HepG2 (cell line): ENCODE measurements around the gene CD164L2. TPM values are rescaled to one million over a fixed set of nuclear protein-coding genes. Genes with fewer than 3 reads are reported as not detected.

Experiments used
- ASH2L ChIP-seq: fragments of 300-600, 200-600 bp; sonication (generic); IDR thresholded peaks from 2 replicates; pipeline ENCODE4 v1.7.0; 2017; ENCODE audit warnings: low read depth, mild to moderate bottlenecking, moderate library complexity, mixed read lengths, low read length; ENCODE audit not compliant: insufficient read length
- CENPT ChIP-seq: sonication (generic); formaldehyde crosslinking; IDR thresholded peaks from 2 replicates; pipeline ENCODE4 v1.8.0; 2022; ENCODE audit warnings: low read depth, mild to moderate bottlenecking, moderate library complexity, missing genetic modification reagents
- DNMT1 ChIP-seq: sonication (generic); formaldehyde crosslinking; IDR thresholded peaks from 2 replicates; pipeline ENCODE4 v1.5.1; 2020; ENCODE audit warnings: mild to moderate bottlenecking, missing genetic modification reagents
- JUN ChIP-seq: sonication (generic); formaldehyde crosslinking; IDR thresholded peaks from 2 replicates; pipeline ENCODE4 v1.4.0; 2020; ENCODE audit warnings: mild to moderate bottlenecking, missing genetic modification reagents
- KAT7 ChIP-seq: IDR thresholded peaks from 2 replicates; pipeline ENCODE4 v1.6.1; 2018; ENCODE audit warnings: borderline replicate concordance, missing compliant biosample characterization
- MBNL3 ChIP-seq: fragments of 250-450 bp; sonication (Bioruptor Pico); conservative IDR thresholded peaks from 2 replicates; pipeline ENCODE4 v1.8.0; 2022; ENCODE audit warnings: mild to moderate bottlenecking, inconsistent platforms
- NFKB2 ChIP-seq: sonication (generic); formaldehyde crosslinking; IDR thresholded peaks from 2 replicates; pipeline ENCODE4 v1.4.0; 2020; ENCODE audit warnings: missing genetic modification reagents, borderline replicate concordance
- SP4 ChIP-seq: sonication (generic); formaldehyde crosslinking; IDR thresholded peaks from 2 replicates; pipeline ENCODE4 v1.8.1; 2023; ENCODE audit warnings: mild to moderate bottlenecking, missing genetic modification reagents
- ZNF75D ChIP-seq: sonication (generic); formaldehyde crosslinking; IDR thresholded peaks from 2 replicates; pipeline ENCODE4 v1.8.1; 2023; ENCODE audit warnings: missing genetic modification reagents, mild to moderate bottlenecking, borderline replicate concordance
- ZNF772 ChIP-seq: sonication (generic); formaldehyde crosslinking; IDR thresholded peaks from 2 replicates; pipeline ENCODE4 v1.5.0; 2020; ENCODE audit warnings: mild to moderate bottlenecking, missing genetic modification reagents
- ZNF792 ChIP-seq: IDR thresholded peaks from 2 replicates; pipeline ENCODE4 v1.6.1; 2016
- polyA plus RNA-seq, 8 experiments: library from polyadenylated mRNA; depleted of rRNA in 3 of 8; stranded (reverse) in 7 of 8; unstranded in 1 of 8; fragments of >200 nt; fragmentation: Illumina TruSeq in 4 of 8; extraction: Trizol in 4 of 8; gene quantifications; 2 replicates each; pipeline versions ENCODE4 v1.2.1 to v1.2.3, GENCODE V29; 2011 to 2016; ENCODE audit warnings: low read depth in 4 of 8, missing spikeins in 1 of 8, mixed read lengths in 1 of 8; ENCODE audit not compliant: insufficient read depth in 1 of 8
- total RNA-seq, 5 experiments: library from RNA; depleted of rRNA; stranded (reverse); fragments of >200 nt; fragmentation: Illumina TruSeq; extraction: Trizol; gene quantifications; 2 replicates each; pipeline ENCODE4 v1.2.3, GENCODE V29; 2016; ENCODE audit warnings: low read depth in 1 of 5
- TF ChIP-seq, protein P1 (sequence below): IDR thresholded peaks from 2 replicates; pipeline ENCODE4 v1.6.1; 2016; ENCODE audit warnings: missing genetic modification reagents, missing compliant biosample characterization
- TF ChIP-seq, protein P2 (sequence below): sonication (generic); formaldehyde crosslinking; IDR thresholded peaks from 2 replicates; pipeline ENCODE4 v1.5.1; 2020; ENCODE audit warnings: mild to moderate bottlenecking, missing genetic modification reagents, moderate library complexity
- TF ChIP-seq, protein P3 (sequence below): IDR thresholded peaks from 2 replicates; pipeline ENCODE4 v1.6.1; 2016; ENCODE audit warnings: mild to moderate bottlenecking, missing biosample characterization, missing genetic modification reagents
- TF ChIP-seq, protein P4 (sequence below): sonication (generic); formaldehyde crosslinking; IDR thresholded peaks from 2 replicates; pipeline ENCODE4 v1.5.0; 2020; ENCODE audit warnings: mild to moderate bottlenecking, missing genetic modification reagents, borderline replicate concordance

Gene CD164L2
- total and polyA plus RNA-seq, 2 of the 13 experiments (the other 11 are each of a cell fraction or from before 2014, with no cell fraction given), result not detected

DNA sequence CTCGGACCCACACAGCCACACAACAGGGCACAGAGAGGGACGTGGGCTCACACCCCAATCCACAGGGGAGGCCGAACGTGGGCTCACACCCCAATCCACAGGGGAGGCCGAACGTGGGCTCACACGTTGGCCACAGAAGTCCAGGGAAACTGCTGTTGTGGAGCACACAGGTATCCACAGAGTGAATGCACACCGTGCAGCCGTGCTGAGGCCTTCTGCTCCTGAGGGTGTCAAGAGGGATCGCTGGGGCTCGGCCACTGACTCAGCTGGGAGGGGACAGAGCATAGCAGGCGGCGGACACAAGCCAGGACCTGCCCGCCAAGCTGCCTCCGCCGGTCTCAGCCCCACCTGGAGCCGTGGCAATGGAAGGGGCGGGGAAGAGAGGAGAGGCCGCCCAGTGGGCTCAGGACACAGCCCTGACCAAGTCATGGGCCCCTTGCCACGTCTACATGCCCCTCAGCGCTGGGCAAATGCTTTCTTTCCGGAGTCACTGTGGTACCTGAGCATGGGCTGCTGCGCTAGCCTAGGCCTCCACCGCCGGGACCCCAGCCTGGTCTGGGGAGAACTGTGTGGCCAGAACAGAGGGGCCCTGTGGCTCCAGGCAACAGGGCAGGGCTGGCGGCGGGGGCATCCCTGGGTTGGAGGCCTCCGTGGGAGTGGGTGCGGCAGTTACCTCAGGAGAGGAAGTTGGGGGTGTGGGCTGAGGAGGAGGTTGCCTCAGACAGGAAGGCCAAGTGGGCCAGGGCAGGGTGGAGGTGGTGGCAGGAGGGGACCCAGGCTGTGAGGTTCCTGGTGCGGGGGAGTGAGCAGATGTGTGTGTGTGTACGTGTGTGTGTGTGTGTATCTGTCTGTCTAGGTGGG is 40.1 kb downstream of the CD164L2 start (continued):
- TF ChIP-seq SP4 (CRISPR knock-in tag), result 0 out of 2 replicates have a peak, but pooled peaks have one; percentile 41
- TF ChIP-seq, protein P1, sequence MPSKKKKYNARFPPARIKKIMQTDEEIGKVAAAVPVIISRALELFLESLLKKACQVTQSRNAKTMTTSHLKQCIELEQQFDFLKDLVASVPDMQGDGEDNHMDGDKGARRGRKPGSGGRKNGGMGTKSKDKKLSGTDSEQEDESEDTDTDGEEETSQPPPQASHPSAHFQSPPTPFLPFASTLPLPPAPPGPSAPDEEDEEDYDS (CRISPR knock-in tag), result peak; percentile 48; the same call in 1 of the 2 replicates
- no peak for TF ChIP-seq ZNF75D (CRISPR knock-in tag)
- peak; percentile 29; the same call in 1 of the 2 replicates for TF ChIP-seq NFKB2
- TF ChIP-seq CENPT, result 0 out of 2 replicates have a peak, but pooled peaks have one; percentile 33
- TF ChIP-seq, protein P2, sequence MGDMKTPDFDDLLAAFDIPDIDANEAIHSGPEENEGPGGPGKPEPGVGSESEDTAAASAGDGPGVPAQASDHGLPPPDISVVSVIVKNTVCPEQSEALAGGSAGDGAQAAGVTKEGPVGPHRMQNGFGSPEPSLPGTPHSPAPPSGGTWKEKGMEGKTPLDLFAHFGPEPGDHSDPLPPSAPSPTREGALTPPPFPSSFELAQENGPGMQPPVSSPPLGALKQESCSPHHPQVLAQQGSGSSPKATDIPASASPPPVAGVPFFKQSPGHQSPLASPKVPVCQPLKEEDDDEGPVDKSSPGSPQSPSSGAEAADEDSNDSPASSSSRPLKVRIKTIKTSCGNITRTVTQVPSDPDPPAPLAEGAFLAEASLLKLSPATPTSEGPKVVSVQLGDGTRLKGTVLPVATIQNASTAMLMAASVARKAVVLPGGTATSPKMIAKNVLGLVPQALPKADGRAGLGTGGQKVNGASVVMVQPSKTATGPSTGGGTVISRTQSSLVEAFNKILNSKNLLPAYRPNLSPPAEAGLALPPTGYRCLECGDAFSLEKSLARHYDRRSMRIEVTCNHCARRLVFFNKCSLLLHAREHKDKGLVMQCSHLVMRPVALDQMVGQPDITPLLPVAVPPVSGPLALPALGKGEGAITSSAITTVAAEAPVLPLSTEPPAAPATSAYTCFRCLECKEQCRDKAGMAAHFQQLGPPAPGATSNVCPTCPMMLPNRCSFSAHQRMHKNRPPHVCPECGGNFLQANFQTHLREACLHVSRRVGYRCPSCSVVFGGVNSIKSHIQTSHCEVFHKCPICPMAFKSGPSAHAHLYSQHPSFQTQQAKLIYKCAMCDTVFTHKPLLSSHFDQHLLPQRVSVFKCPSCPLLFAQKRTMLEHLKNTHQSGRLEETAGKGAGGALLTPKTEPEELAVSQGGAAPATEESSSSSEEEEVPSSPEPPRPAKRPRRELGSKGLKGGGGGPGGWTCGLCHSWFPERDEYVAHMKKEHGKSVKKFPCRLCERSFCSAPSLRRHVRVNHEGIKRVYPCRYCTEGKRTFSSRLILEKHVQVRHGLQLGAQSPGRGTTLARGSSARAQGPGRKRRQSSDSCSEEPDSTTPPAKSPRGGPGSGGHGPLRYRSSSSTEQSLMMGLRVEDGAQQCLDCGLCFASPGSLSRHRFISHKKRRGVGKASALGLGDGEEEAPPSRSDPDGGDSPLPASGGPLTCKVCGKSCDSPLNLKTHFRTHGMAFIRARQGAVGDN (CRISPR knock-in tag), result peak; percentile 91
- TF ChIP-seq KAT7, result 0 out of 2 replicates have a peak, but pooled peaks have one; percentile 19
- peak; percentile 47 for TF ChIP-seq ZNF772
- TF ChIP-seq, protein P3, sequence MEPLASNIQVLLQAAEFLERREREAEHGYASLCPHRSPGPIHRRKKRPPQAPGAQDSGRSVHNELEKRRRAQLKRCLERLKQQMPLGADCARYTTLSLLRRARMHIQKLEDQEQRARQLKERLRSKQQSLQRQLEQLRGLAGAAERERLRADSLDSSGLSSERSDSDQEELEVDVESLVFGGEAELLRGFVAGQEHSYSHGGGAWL, result peak; percentile 55; the same call in 1 of the 2 replicates
- TF ChIP-seq JUN (CRISPR knock-in tag), result no peak
- TF ChIP-seq MBNL3 (CRISPR knock-in tag), result no peak
- TF ChIP-seq ASH2L, result no peak
- no peak for TF ChIP-seq ZNF792 (CRISPR knock-in tag)
- TF ChIP-seq DNMT1 (CRISPR knock-in tag), result no peak
- TF ChIP-seq, protein P4, sequence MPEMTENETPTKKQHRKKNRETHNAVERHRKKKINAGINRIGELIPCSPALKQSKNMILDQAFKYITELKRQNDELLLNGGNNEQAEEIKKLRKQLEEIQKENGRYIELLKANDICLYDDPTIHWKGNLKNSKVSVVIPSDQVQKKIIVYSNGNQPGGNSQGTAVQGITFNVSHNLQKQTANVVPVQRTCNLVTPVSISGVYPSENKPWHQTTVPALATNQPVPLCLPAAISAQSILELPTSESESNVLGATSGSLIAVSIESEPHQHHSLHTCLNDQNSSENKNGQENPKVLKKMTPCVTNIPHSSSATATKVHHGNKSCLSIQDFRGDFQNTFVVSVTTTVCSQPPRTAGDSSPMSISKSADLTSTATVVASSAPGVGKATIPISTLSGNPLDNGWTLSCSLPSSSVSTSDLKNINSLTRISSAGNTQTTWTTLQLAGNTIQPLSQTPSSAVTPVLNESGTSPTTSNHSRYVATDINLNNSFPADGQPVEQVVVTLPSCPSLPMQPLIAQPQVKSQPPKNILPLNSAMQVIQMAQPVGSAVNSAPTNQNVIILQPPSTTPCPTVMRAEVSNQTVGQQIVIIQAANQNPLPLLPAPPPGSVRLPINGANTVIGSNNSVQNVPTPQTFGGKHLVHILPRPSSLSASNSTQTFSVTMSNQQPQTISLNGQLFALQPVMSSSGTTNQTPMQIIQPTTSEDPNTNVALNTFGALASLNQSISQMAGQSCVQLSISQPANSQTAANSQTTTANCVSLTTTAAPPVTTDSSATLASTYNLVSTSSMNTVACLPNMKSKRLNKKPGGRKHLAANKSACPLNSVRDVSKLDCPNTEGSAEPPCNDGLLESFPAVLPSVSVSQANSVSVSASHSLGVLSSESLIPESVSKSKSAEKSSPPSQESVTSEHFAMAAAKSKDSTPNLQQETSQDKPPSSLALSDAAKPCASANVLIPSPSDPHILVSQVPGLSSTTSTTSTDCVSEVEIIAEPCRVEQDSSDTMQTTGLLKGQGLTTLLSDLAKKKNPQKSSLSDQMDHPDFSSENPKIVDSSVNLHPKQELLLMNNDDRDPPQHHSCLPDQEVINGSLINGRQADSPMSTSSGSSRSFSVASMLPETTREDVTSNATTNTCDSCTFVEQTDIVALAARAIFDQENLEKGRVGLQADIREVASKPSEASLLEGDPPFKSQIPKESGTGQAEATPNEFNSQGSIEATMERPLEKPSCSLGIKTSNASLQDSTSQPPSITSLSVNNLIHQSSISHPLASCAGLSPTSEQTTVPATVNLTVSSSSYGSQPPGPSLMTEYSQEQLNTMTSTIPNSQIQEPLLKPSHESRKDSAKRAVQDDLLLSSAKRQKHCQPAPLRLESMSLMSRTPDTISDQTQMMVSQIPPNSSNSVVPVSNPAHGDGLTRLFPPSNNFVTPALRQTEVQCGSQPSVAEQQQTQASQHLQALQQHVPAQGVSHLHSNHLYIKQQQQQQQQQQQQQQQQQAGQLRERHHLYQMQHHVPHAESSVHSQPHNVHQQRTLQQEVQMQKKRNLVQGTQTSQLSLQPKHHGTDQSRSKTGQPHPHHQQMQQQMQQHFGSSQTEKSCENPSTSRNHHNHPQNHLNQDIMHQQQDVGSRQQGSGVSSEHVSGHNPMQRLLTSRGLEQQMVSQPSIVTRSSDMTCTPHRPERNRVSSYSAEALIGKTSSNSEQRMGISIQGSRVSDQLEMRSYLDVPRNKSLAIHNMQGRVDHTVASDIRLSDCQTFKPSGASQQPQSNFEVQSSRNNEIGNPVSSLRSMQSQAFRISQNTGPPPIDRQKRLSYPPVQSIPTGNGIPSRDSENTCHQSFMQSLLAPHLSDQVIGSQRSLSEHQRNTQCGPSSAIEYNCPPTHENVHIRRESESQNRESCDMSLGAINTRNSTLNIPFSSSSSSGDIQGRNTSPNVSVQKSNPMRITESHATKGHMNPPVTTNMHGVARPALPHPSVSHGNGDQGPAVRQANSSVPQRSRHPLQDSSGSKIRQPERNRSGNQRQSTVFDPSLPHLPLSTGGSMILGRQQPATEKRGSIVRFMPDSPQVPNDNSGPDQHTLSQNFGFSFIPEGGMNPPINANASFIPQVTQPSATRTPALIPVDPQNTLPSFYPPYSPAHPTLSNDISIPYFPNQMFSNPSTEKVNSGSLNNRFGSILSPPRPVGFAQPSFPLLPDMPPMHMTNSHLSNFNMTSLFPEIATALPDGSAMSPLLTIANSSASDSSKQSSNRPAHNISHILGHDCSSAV (CRISPR knock-in tag), result no peak
